K562 (cell line): ENCODE data around the gene DDAH2. TPM values are rescaled to one million over a fixed set of nuclear protein-coding genes. Genes with fewer than 3 reads are reported as not detected.

Experiments used
- ARNT ChIP-seq, 2 experiments: fragments of 450-650 bp; IDR thresholded peaks; 2 replicates each; pipeline ENCODE4 v1.6.1; 2016; ENCODE audit warnings: mild to moderate bottlenecking in 1 of 2
- ATF3 ChIP-seq, 2 experiments: fragments of 450-650 bp in 1 of 2; sonication (generic) in 1 of 2; formaldehyde crosslinking in 1 of 2; IDR thresholded peaks in 1 of 2; conservative IDR thresholded peaks in 1 of 2; 2 replicates each; pipeline versions ENCODE4 v1.6.1 to v1.8.1; 2016 to 2023; ENCODE audit warnings: mild to moderate bottlenecking in 2 of 2, moderate library complexity in 2 of 2, inconsistent platforms in 1 of 2, missing genetic modification reagents in 1 of 2
- BHLHE40 ChIP-seq: IDR thresholded peaks from 2 replicates; pipeline ENCODE4 v1.6.1; 2011; ENCODE audit warnings: low read length, improper control_type of control experiment
- CBX5 ChIP-seq: IDR thresholded peaks from 2 replicates; pipeline ENCODE4 v1.6.1; 2014; ENCODE audit warnings: low read depth, borderline replicate concordance
- CCAR2 ChIP-seq: fragments of 200-400 bp; formaldehyde crosslinking; IDR thresholded peaks from 2 replicates; pipeline ENCODE4 v1.6.1; 2017; ENCODE audit warnings: mild to moderate bottlenecking, low read depth, low read length
- CREM ChIP-seq: IDR thresholded peaks from 2 replicates; pipeline ENCODE4 v1.6.1; 2014; ENCODE audit warnings: antibody characterized with exemption, low read depth
- DIDO1 ChIP-seq: fragments of 450-650 bp; IDR thresholded peaks from 2 replicates; pipeline ENCODE4 v1.6.1; 2016; ENCODE audit warnings: low read depth, missing biosample characterization, missing genetic modification characterization
- FOXK1 ChIP-seq: sonication (generic); formaldehyde crosslinking; IDR thresholded peaks from 2 replicates; pipeline ENCODE4 v1.8.0; 2022; ENCODE audit warnings: missing genetic modification reagents, mild to moderate bottlenecking, borderline replicate concordance
- FOXM1 ChIP-seq, 2 experiments: fragments of 450-650 bp in 1 of 2; sonication (generic) in 1 of 2; formaldehyde crosslinking in 1 of 2; IDR thresholded peaks; 2 replicates each; pipeline versions ENCODE4 v1.6.1 to v1.9.0; 2017 to 2022; ENCODE audit warnings: low read depth in 2 of 2, mild to moderate bottlenecking in 2 of 2, missing genetic modification reagents in 1 of 2, moderate library complexity in 1 of 2
- GTF2F1 ChIP-seq: IDR thresholded peaks from 2 replicates; pipeline ENCODE4 v1.6.1; 2011; ENCODE audit warnings: low read depth, low read length, improper control_type of control experiment
- HDAC1 ChIP-seq, 2 experiments: fragments of 450-650 bp; IDR thresholded peaks; 2 replicates each; pipeline ENCODE4 v1.6.1; 2016 to 2017; ENCODE audit warnings: inconsistent platforms in 1 of 2, mild to moderate bottlenecking in 1 of 2, moderate library complexity in 1 of 2
- HIVEP1 ChIP-seq: fragments of 250-450 bp; sonication (Bioruptor Pico); IDR thresholded peaks from 2 replicates; pipeline ENCODE4 v1.4.0; 2020; ENCODE audit warnings: mild to moderate bottlenecking
- ILK ChIP-seq: fragments of 450-650 bp; IDR thresholded peaks from 2 replicates; pipeline ENCODE4 v1.6.1; 2016; ENCODE audit warnings: missing genetic modification characterization, low read depth, mild to moderate bottlenecking, missing compliant biosample characterization, moderate library complexity, borderline replicate concordance
- KDM4B ChIP-seq, 2 experiments: fragments of 450-650 bp in 1 of 2; sonication (generic) in 1 of 2; IDR thresholded peaks; 2 replicates each; pipeline ENCODE4 v1.6.1; 2016 to 2017; ENCODE audit warnings: borderline replicate concordance in 2 of 2, antibody characterized with exemption in 1 of 2, low read depth in 1 of 2, mild to moderate bottlenecking in 1 of 2
- KLF13 ChIP-seq: fragments of 450-650 bp; IDR thresholded peaks from 2 replicates; pipeline ENCODE4 v1.6.1; 2016; ENCODE audit warnings: missing genetic modification characterization, low read depth, mild to moderate bottlenecking, missing compliant biosample characterization, moderate library complexity, borderline replicate concordance
- MEIS2 ChIP-seq: fragments of 450-650 bp; IDR thresholded peaks from 2 replicates; pipeline ENCODE4 v1.6.1; 2014; ENCODE audit warnings: mild to moderate bottlenecking; ENCODE audit not compliant: partially characterized antibody
- NR2C2 ChIP-seq, 2 experiments: fragments of 200-800 bp in 1 of 2; sonication (Bioruptor generic) in 1 of 2; sonication (generic) in 1 of 2; formaldehyde crosslinking in 1 of 2; IDR thresholded peaks; 2 replicates each; pipeline versions ENCODE4 v1.6.1 to v1.8.0; 2016 to 2022; ENCODE audit warnings: mild to moderate bottlenecking in 1 of 2, missing compliant biosample characterization in 1 of 2, missing genetic modification characterization in 1 of 2, missing genetic modification reagents in 1 of 2
- NR2F6 ChIP-seq: fragments of 450-650 bp; formaldehyde crosslinking; IDR thresholded peaks from 2 replicates; pipeline ENCODE4 v1.4.0; 2020; ENCODE audit warnings: mild to moderate bottlenecking
- RB1 ChIP-seq: fragments of 450-650 bp; IDR thresholded peaks from 2 replicates; pipeline ENCODE4 v1.6.1; 2017; ENCODE audit warnings: low read depth, mild to moderate bottlenecking
- SLC30A9 ChIP-seq: fragments of 250-450 bp; sonication (Bioruptor Pico); IDR thresholded peaks from 2 replicates; pipeline ENCODE4 v1.8.0; 2022; ENCODE audit warnings: mild to moderate bottlenecking, moderate library complexity
- SRF ChIP-seq, 2 experiments: fragments of 250-450, 450-650 bp in 1 of 2; sonication (Bioruptor Pico) in 1 of 2; sonication (generic) in 1 of 2; formaldehyde crosslinking; IDR thresholded peaks; 2 replicates each; pipeline versions ENCODE4 v1.5.0 to v1.5.1; 2020 to 2022; ENCODE audit warnings: mild to moderate bottlenecking in 1 of 2, missing genetic modification reagents in 1 of 2
- TGIF2 ChIP-seq: sonication (generic); formaldehyde crosslinking; IDR thresholded peaks from 2 replicates; pipeline ENCODE4 v1.8.1; 2022; ENCODE audit warnings: mild to moderate bottlenecking, missing genetic modification reagents, moderate library complexity
- ZBTB8A ChIP-seq: fragments of 450-650 bp; IDR thresholded peaks from 2 replicates; pipeline ENCODE4 v1.6.1; 2018; ENCODE audit warnings: mild to moderate bottlenecking, moderate library complexity; ENCODE audit not compliant: partially characterized antibody
- ZNF551 ChIP-seq: fragments of 250-450 bp; sonication (Bioruptor Pico); IDR thresholded peaks from 2 replicates; pipeline ENCODE4 v1.5.0; 2021; ENCODE audit warnings: mild to moderate bottlenecking, moderate library complexity
- ZNF707 ChIP-seq: fragments of 250-450 bp; sonication (Bioruptor Pico); conservative IDR thresholded peaks from 2 replicates; pipeline ENCODE4 v1.8.0; 2022; ENCODE audit warnings: inconsistent platforms, mild to moderate bottlenecking, moderate library complexity
- ZNF75A ChIP-seq: fragments of 450-650 bp; formaldehyde crosslinking; IDR thresholded peaks from 2 replicates; pipeline ENCODE4 v1.4.0; 2020; ENCODE audit warnings: mild to moderate bottlenecking
- polyA plus RNA-seq, 8 experiments: library from polyadenylated mRNA; depleted of rRNA in 4 of 8; stranded (reverse) in 5 of 8; unstranded in 3 of 8; fragments of >200 nt; fragmentation: Nextera tagmentation in 2 of 8; fragmentation: Illumina TruSeq in 1 of 8; extraction: Ambion mirVana in 2 of 8; extraction: Trizol in 1 of 8; gene quantifications; 2 replicates each; pipeline versions ENCODE4 v1.2.1 to v1.2.3, GENCODE V29; 2011 to 2014; ENCODE audit warnings: inconsistent platforms in 1 of 8, missing spikeins in 1 of 8
- total RNA-seq, 7 experiments: library from RNA; depleted of rRNA in 6 of 7; stranded (reverse); fragments of >200 nt in 6 of 7; fragmentation: Illumina TruSeq in 2 of 7; extraction: Trizol in 2 of 7; gene quantifications; 2 replicates each; pipeline versions ENCODE4 v1.2.1 to v1.2.3, GENCODE V29; 2011 to 2021; ENCODE audit warnings: low replicate concordance in 1 of 7
- TF ChIP-seq, protein P1 (sequence below): sonication (generic); formaldehyde crosslinking; IDR thresholded peaks from 2 replicates; pipeline ENCODE4 v1.8.1; 2023; ENCODE audit warnings: mild to moderate bottlenecking, missing genetic modification reagents, moderate library complexity

The DDAH2 gene
- total and polyA plus RNA-seq, 9 of the 15 experiments (the other 6 are each of a cell fraction or from before 2014, with no cell fraction given): 1.8 to 45.4 (median 21.4) TPM

DNA sequence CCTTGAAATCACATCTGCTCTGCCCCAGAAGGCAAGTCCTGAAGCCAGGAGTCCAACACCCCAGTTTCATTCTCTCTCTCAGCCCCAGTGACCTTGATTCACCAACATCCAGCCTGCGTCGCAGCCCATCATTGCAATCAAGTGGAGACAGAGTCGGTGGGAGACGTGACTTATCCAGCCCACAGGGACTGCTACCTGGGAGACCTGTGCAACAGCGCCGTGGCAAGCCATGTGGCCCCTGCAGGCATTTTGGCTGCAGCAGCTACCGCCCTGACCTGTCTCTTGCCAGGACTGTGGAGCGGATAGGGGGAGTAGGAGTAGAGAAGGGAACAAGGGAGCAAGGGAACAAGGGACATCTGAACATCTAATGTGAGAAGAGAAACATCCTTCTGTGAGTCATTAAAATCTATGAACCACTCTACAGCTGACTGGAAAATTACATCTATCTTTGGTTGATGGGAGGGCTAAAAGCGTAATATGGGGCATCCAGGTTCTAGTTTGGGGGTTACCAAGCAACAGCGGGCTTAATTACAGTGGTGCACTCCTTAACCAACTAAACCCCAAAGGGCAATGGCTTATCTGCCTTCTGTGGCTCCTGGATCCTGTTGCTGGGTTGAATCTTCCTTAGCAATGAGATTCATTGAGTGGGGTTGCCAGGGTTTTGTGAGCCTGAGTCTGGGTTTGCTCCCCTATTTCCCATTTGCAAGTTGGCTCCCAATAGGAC, 11.4 kb downstream of the DDAH2 start (continued):
- TF ChIP-seq CREM (peak; percentile 94), ZNF75A (no peak), SLC30A9 (CRISPR knock-in tag) (no peak), DIDO1 (tag) (no peak), MEIS2 (no peak), HDAC1 (IDR thresholded peaks at IDR 0.05) (peak in 1 of 2 experiments; percentile 73; a peak in 2 of 4 replicates), FOXM1 (IDR thresholded peaks at IDR 0.05; ENCODE audit: low read depth) (no peak), FOXM1 (CRISPR knock-in tag; IDR thresholded peaks at IDR 0.05; ENCODE audit: low read depth) (no peak), ZNF707 (CRISPR knock-in tag) (no peak), ZBTB8A (no peak), ARNT (IDR thresholded peaks at IDR 0.05) (no peak), TGIF2 (no peak), KDM4B (IDR thresholded peaks at IDR 0.05; ENCODE audit: borderline replicate concordance in 2 of 2, low read depth in 1 of 2) (no peak), ZNF551 (no peak), RB1 (peak; percentile 25), GTF2F1 (no peak), CBX5 (no peak), ATF3 (IDR thresholded peaks at IDR 0.05) (no peak), ATF3 (CRISPR knock-in tag; conservative IDR thresholded peaks at IDR 0.05) (no peak; the same call in 1 of the 2 replicates), FOXK1 (CRISPR knock-in tag) (no peak), NR2F6 (CRISPR knock-in tag) (no peak), CCAR2 (no peak), KLF13 (tag) (no peak), BHLHE40 (peak; percentile 56; the same call in 1 of the 2 replicates), HIVEP1 (no peak), ILK (tag) (no peak), NR2C2 (CRISPR knock-in tag; IDR thresholded peaks at IDR 0.05) (0 out of 2 replicates have a peak, but pooled peaks have one; percentile 35), NR2C2 (tag; IDR thresholded peaks at IDR 0.05) (no peak), SRF (CRISPR knock-in tag; IDR thresholded peaks at IDR 0.05) (peak in 1 of 2 experiments; percentile 88; a peak in 1 of 4 replicates)
- TF ChIP-seq, protein P1, sequence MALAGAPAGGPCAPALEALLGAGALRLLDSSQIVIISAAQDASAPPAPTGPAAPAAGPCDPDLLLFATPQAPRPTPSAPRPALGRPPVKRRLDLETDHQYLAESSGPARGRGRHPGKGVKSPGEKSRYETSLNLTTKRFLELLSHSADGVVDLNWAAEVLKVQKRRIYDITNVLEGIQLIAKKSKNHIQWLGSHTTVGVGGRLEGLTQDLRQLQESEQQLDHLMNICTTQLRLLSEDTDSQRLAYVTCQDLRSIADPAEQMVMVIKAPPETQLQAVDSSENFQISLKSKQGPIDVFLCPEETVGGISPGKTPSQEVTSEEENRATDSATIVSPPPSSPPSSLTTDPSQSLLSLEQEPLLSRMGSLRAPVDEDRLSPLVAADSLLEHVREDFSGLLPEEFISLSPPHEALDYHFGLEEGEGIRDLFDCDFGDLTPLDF (CRISPR knock-in tag): peak; percentile 73; the same call in 1 of the 2 replicates
